Stimulated activated CD4-positive, alpha-beta T cell treated with anti-CD3 and anti-CD28 coated beads, TNF-alpha, amount 100 ng/mL, for 1 hour (primary cell): ENCODE data around the gene CNNM3.

Experiments used
- DNase-seq, 3 donors: peaks; one replicate each; pipeline ENCODE4 v3.0.0-alpha.2; 2020; ENCODE audit warnings: low read depth in 3 of 3, low spot score in 1 of 3

CNNM3 gene

GRCh38 chr2:96816836-96817702 lies 1.0 kb downstream of the CNNM3 start:
- no peak for DNase-seq

GRCh38 chr2:96817882-96818281 lies 1.8 kb downstream of the CNNM3 start:
- DNase-seq: no peak

- no peak for DNase-seq
These were observed 3.2 kb downstream of the CNNM3 start for GRCh38 chr2:96819128-96819875.

- DNase-seq: no peak
These were observed 3.9 kb downstream of the CNNM3 start for GRCh38 chr2:96819876-96820511.

GRCh38 chr2:96821113-96821675 lies 5.1 kb downstream of the CNNM3 start:
- no peak for DNase-seq

- DNase-seq: no peak
These were observed 6.7 kb downstream of the CNNM3 start for GRCh38 chr2:96822786-96823185.

- DNase-seq: no peak
These were observed 7.1 kb downstream of the CNNM3 start for GRCh38 chr2:96823198-96823597.

- no peak for DNase-seq
These were observed 8.2 kb downstream of the CNNM3 start for GRCh38 chr2:96824079-96824870.

- no peak for DNase-seq
These were observed 9.0 kb downstream of the CNNM3 start for GRCh38 chr2:96825057-96825456.

- no peak for DNase-seq
These were observed 10.6 kb downstream of the CNNM3 start for GRCh38 chr2:96826546-96827278.

- DNase-seq: no peak
These were observed 12.4 kb downstream of the CNNM3 start for GRCh38 chr2:96828436-96828835.

GRCh38 chr2:96828874-96829273 lies 12.8 kb downstream of the CNNM3 start:
- DNase-seq: no peak

GRCh38 chr2:96830044-96830562 lies 14.0 kb downstream of the CNNM3 start:
- no peak for DNase-seq

- DNase-seq: no peak
These were observed 15.6 kb downstream of the CNNM3 start for GRCh38 chr2:96831679-96832078.

- no peak for DNase-seq
These were observed 16.3 kb downstream of the CNNM3 start for GRCh38 chr2:96832408-96832753.

- no peak for DNase-seq
These were observed 16.9 kb downstream of the CNNM3 start for GRCh38 chr2:96832754-96833507.

- DNase-seq: no peak
These were observed 19.8 kb downstream of the CNNM3 start for GRCh38 chr2:96835830-96836229.

GRCh38 chr2:96837575-96837974 lies 21.5 kb downstream of the CNNM3 start:
- no peak for DNase-seq
